ENCODE results near the gene CITED2. TPM values are rescaled to one million over a fixed set of nuclear protein-coding genes. Genes with fewer than 3 reads are reported as not detected.

CITED2 gene
- polyA plus RNA-seq, 1 experiment, result 117 TPM

- POLR2A ChIA-PET, result interaction anchor here (0.6 to 4.2 kb wide), 53 partner anchors 33 to 1164 kb away, joined by 3 to 66 read pairs (median 6); no protein-coding TSS in a partner anchor
Measured at GRCh38 chr6:139373928-139374356, 506 bp downstream of the CITED2 start.

GRCh38 chr6:139373154-139373927 is 1.1 kb downstream of the CITED2 start:
- ChIA-PET POLR2A (interaction anchor here (0.6 to 4.2 kb wide), 32 partner anchors 34 to 1165 kb away, joined by 3 to 66 read pairs (median 6); no protein-coding TSS in a partner anchor), CTCF (interaction anchor here (0.7 kb wide), 1 partner anchor 499 kb away, joined by 3 read pairs; no protein-coding TSS in a partner anchor)
- Histone ChIP-seq H3K9me3 (ENCODE audit: control insufficient read depth, insufficient read depth, low read length) (peaks cover 4% of the 10 kb centered on the region; the same call in 1 of the 2 replicates), H3K27me3 (ENCODE audit: control insufficient read depth, insufficient read depth, low read length) (no peaks in the 10 kb centered on the region), H3K27ac (ENCODE audit: low read depth, low read length) (peak overlapping the region; percentile 96), H3K4me3 (ENCODE audit: low read depth, low read length) (peak overlapping the region; percentile 96)
- no peak for DNase-seq (ENCODE audit: low read depth, low spot score)
- TF ChIP-seq CTCF (IDR thresholded peaks at IDR 0.05; ENCODE audit: low read depth, low read length), result peak; percentile 18; the same call in 1 of the 2 replicates

More at GRCh38 chr6:139373928-139374356, 506 bp downstream of the CITED2 start:
- no peak for DNase-seq (ENCODE audit: low read depth, low spot score)
- CTCF ChIA-PET, result interaction anchor here (0.6 to 1.7 kb wide), 4 partner anchors 101 to 221 kb away, joined by 3 to 6 read pairs (median 4); no protein-coding TSS in a partner anchor
- no peak for TF ChIP-seq CTCF (IDR thresholded peaks at IDR 0.05; ENCODE audit: low read depth, low read length)
- Histone ChIP-seq H3K27ac (ENCODE audit: low read depth, low read length) (peak overlapping the region; percentile 96), H3K27me3 (ENCODE audit: control insufficient read depth, insufficient read depth, low read length) (no peaks in the 10 kb centered on the region), H3K9me3 (ENCODE audit: control insufficient read depth, insufficient read depth, low read length) (peaks cover 4% of the 10 kb centered on the region; the same call in 1 of the 2 replicates), H3K4me3 (ENCODE audit: low read depth, low read length) (peak overlapping the region; percentile 96)

- no peak for TF ChIP-seq CTCF (IDR thresholded peaks at IDR 0.05; ENCODE audit: low read depth, low read length)
- Histone ChIP-seq H3K9me3 (ENCODE audit: control insufficient read depth, insufficient read depth, low read length) (peaks cover 4% of the 10 kb centered on the region; the same call in 1 of the 2 replicates), H3K4me3 (ENCODE audit: low read depth, low read length) (peak overlapping the region; percentile 96), H3K27me3 (ENCODE audit: control insufficient read depth, insufficient read depth, low read length) (no peaks in the 10 kb centered on the region), H3K27ac (ENCODE audit: low read depth, low read length) (peak overlapping the region; percentile 96)
- CTCF ChIA-PET, result interaction anchor here (0.7 kb wide), 1 partner anchor 500 kb away, joined by 3 read pairs; no protein-coding TSS in a partner anchor
- POLR2A ChIA-PET, result interaction anchor here (0.8 to 4.2 kb wide), 8 partner anchors 205 to 679 kb away, joined by 3 to 66 read pairs (median 14); no protein-coding TSS in a partner anchor
- no peak for DNase-seq (ENCODE audit: low read depth, low spot score)
Measured at GRCh38 chr6:139372326-139373153, 1.9 kb downstream of the CITED2 start.

GRCh38 chr6:139371421-139372203 is 2.8 kb downstream of the CITED2 start:
- Histone ChIP-seq H3K27me3 (ENCODE audit: control insufficient read depth, insufficient read depth, low read length) (no peaks in the 10 kb centered on the region), H3K4me3 (ENCODE audit: low read depth, low read length) (peak overlapping the region; percentile 96), H3K9me3 (ENCODE audit: control insufficient read depth, insufficient read depth, low read length) (peaks cover 4% of the 10 kb centered on the region; the same call in 1 of the 2 replicates), H3K27ac (ENCODE audit: low read depth, low read length) (no peak overlapping the region)
- ChIA-PET CTCF (no interaction called here), POLR2A (interaction anchor here (4.2 kb wide), 1 partner anchor 218 kb away, joined by 66 read pairs; no protein-coding TSS in a partner anchor)
- no peak for TF ChIP-seq CTCF (IDR thresholded peaks at IDR 0.05; ENCODE audit: low read depth, low read length)
- DNase-seq (ENCODE audit: low read depth, low spot score), result no peak

Measured in AG04450 (cell line).